Hepatic stellate cell (primary cell): ENCODE data around the gene WDR33.
A peak's percentile ranks its signal among the peaks of the same experiment; 100 is the strongest.
"Not testable (repeated sequence)": the region's sequence is repeated elsewhere in the genome, so short reads cannot be mapped to it uniquely, and the experiment has no call there.

Source experiments
- DNase-seq: peaks from one replicate; pipeline ENCODE4 v3.0.0; 2011; ENCODE audit warnings: low spot score

WDR33 gene

GRCh38 chr2:127810619-127811396 lies at the start of gene WDR33:
Gene WDR33 (minus strand): TSS chr2:127811171. CDS start chr2:127770981, 40,190 bp downstream.
- DNase-seq = peak; percentile 96

GRCh38 chr2:127860130-127860529 lies 49.2 kb upstream of the WDR33 start:
- DNase-seq = no peak

GRCh38 chr2:127859712-127860085 lies 48.7 kb upstream of the WDR33 start:
- DNase-seq = no peak

GRCh38 chr2:127857265-127857808 lies 46.4 kb upstream of the WDR33 start:
- DNase-seq = no peak

GRCh38 chr2:127853671-127854070 lies 42.7 kb upstream of the WDR33 start:
- DNase-seq = no peak

- no peak for DNase-seq
These were observed 41.4 kb upstream of the WDR33 start for GRCh38 chr2:127852388-127852787.

GRCh38 chr2:127847931-127848330 lies 37.0 kb upstream of the WDR33 start:
- DNase-seq = no peak

- DNase-seq = no peak
These were observed 34.0 kb upstream of the WDR33 start for GRCh38 chr2:127844973-127845372.

GRCh38 chr2:127843677-127844076 lies 32.7 kb upstream of the WDR33 start:
- no peak for DNase-seq

GRCh38 chr2:127841466-127842178 lies 30.7 kb upstream of the WDR33 start:
- no peak for DNase-seq

- no peak for DNase-seq
These were observed 29.9 kb upstream of the WDR33 start for GRCh38 chr2:127840893-127841292.

GRCh38 chr2:127834951-127835350 lies 24.0 kb upstream of the WDR33 start:
- no peak for DNase-seq

GRCh38 chr2:127829845-127830246 lies 18.9 kb upstream of the WDR33 start:
- no peak for DNase-seq

- not testable (repeated sequence) for DNase-seq
These were observed 15.7 kb upstream of the WDR33 start for GRCh38 chr2:127826708-127827107.

- no peak for DNase-seq
These were observed 15.1 kb upstream of the WDR33 start for GRCh38 chr2:127826047-127826446.

- no peak for DNase-seq
These were observed 9.2 kb upstream of the WDR33 start for GRCh38 chr2:127820080-127820668.

- DNase-seq = no peak
These were observed 7.9 kb upstream of the WDR33 start for GRCh38 chr2:127818794-127819425.

GRCh38 chr2:127818241-127818640 lies 7.3 kb upstream of the WDR33 start:
- DNase-seq = no peak

- no peak for DNase-seq
These were observed 3.7 kb upstream of the WDR33 start for GRCh38 chr2:127814677-127815076.

- DNase-seq = not testable (repeated sequence)
These were observed 1.5 kb upstream of the WDR33 start for GRCh38 chr2:127812441-127812840.

GRCh38 chr2:127811397-127812321 lies 688 bp upstream of the WDR33 start:
- DNase-seq = peak; percentile 9
